Activated CD4-positive, alpha-beta T cell treated with anti-CD3 and anti-CD28 coated beads, Interleukin-2, amount 50 U/mL, for 16 hours (primary cell): ENCODE results near the gene MALRD1.

Experiments used
- DNase-seq: peaks from one replicate; pipeline ENCODE4 v3.0.0-alpha.2; 2020

Gene MALRD1

GRCh38 chr10:19245889-19246752, 197.5 kb downstream of the MALRD1 start:
- no peak for DNase-seq

DNA sequence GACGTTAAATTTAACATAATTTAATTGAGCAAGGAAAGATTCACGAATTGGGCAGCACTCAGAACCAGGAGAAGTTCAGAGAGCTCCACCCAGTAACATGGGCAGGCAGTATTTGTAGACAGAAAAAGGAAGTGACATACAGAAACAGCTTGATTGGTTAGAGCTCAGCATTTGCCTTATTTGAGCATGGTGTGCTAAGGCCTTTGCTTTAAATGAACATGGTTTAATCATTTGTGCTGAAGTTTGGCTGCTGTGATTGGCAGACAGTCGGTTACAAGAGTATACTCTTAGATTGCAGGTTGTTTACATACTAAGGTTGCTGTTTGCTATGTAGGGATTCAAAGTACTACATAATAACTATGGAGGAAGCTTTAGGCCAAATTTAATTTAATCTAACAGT, 199.2 kb downstream of the MALRD1 start:
- no peak for DNase-seq

DNA sequence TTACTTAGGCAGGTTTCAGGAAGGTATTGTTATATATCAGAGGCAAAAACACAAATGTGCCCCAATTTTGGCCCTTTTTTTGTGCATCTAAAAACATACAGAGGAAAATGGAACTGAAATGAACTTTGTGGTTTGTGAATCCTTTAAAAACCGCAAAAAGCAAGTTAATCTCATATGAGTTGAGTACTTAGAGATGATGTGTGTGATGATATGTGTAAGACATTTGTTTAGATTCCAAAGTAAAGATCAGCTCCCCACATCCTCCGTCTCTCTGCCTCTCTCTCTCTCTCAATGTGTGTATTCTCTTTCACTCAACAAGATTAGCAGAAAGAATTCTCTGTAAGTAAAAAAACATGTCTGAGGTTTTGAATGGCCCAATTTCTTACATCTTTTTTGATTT, 201.9 kb downstream of the MALRD1 start:
- DNase-seq, result no peak

- no peak for DNase-seq
These were observed 203.9 kb downstream of the MALRD1 start for GRCh38 chr10:19252531-19252930.

- no peak for DNase-seq
These were observed 207.7 kb downstream of the MALRD1 start for GRCh38 chr10:19256331-19256730.

- DNase-seq, result no peak
These were observed 214.7 kb downstream of the MALRD1 start for GRCh38 chr10:19263262-19263661.

DNA sequence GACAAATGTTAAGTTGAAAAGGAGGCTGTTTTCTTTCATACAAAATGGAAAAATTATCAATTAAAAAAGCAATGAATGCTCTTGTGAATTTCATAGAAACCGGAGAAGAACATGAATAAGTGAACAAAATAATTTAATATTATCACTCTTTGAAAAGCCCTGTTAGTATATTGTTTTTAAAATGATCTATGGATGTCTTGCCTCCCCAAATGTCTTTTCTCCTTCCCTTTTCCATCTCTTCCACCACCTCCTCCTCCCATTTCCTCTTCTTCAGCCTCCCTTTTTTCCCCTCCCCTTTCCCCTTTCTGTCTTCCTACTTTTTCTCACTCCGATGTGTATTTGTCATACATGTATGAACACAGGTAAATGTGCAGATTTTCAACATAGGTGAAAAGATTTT, 234.7 kb downstream of the MALRD1 start:
- no peak for DNase-seq

DNA sequence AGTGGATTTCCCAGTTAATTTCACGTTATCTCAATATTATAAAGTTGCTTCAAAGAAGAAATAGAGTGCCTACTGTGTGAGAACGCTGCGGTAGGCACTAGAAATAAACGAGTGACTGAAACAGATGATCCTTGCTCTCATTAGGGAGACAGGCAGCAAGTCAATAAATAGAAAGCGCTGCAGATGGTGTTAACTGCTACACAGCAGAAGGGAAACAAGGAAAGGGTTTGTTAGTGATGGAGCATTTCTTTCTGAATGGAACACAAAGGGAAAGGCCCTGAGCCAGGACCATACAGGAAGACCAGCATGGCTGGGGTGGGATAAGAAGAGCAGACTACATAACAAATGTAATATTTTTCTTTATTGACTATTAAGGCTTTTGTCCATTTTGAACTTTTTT, 235.2 kb downstream of the MALRD1 start:
- no peak for DNase-seq

DNA sequence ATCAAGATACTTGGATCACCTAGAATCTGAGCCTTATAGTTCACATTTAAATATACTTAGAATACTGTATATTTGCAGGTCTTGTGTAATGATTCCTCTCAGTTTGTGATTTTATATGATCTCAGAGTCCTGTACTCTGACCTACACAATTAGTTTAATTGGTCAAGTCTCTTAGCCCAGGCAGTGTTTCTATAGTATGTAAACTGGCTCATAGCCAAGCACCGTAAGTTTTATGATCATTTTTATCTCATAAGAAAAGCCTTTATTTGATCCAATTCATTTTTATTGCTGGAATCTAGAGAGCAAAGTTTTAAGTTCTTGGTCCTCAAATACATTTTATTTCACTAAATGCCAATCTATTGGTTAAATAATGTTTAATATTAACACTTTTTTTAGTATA, 242.2 kb downstream of the MALRD1 start:
- DNase-seq, result no peak

- DNase-seq, result no peak
These were observed 245.6 kb downstream of the MALRD1 start for GRCh38 chr10:19294233-19294632.

DNA sequence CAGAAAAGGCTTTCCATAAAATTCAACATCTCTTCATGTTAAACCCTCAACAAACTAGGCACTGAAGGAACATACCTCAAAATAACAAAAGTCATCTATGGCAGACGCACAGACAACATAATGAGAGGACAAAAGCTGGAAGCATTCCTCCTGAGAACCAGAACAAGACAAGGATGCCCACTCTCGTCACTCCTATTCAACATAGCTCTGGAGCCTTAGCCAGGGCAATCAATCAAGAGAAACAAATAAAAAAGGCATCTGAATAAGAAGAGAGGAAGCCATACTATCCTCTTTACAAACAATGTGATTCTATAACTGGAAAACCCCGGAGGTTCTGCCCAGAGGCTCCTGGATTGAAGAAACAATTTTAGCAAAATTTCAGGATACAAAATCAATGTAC, 251.0 kb downstream of the MALRD1 start:
- DNase-seq, result no peak

- DNase-seq, result peak; percentile 30
These were observed 253.5 kb downstream of the MALRD1 start for GRCh38 chr10:19302117-19302516.

GRCh38 chr10:19310066-19310465, 261.5 kb downstream of the MALRD1 start:
- DNase-seq, result no peak

DNA sequence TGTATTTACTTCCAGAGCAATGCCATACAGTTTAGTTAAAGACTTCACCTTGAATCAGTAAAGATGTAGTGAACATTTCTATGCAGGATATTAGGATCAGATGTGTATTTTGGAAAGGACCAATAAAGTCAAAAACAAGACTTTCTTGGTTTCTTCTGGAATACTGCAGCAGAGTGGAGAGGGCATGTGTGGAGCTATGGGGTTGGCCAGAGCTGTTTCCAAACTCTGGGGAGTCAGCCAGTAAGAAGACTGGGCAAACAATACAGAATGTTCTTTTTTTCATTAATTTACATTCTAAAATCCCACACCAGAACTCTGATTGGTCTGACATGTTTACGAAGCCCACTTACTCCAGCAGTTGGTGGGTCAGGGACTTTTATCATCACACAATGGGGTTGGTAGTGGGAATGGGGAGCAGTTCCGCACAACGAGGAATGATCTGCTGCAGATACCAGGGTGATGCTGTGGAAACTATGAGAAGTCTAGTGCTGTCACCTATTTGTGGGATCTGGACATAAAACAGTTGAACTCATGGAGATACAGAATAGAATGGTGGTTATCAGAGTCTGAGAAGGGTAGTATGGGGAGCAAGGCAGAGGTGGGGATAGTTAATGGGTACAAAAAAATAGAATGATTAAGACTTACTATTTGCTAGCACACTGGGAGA, 267.7 kb downstream of the MALRD1 start:
- DNase-seq, result no peak

DNA sequence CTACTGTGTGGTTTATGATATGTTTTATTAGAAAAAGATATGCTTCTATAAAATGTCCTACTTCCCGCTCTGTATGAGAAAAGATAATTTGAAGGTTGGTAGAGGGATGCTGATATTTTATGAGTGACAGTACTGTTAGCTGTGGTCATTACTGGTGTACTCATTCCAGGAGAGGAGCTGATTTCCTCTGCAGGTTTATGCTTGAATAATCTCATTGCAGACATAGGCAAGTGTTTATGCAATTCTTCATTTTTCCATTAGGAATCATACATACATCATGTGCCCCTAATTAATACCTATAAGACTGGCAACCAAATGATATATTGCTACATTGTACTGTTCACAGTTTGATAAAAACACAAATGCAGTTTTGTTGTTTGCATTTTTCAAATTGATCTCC, 269.4 kb downstream of the MALRD1 start:
- DNase-seq, result no peak

- DNase-seq, result no peak
These were observed 277.0 kb downstream of the MALRD1 start for GRCh38 chr10:19325581-19325980.

GRCh38 chr10:19328582-19328981, 280.0 kb downstream of the MALRD1 start:
- no peak for DNase-seq

DNA sequence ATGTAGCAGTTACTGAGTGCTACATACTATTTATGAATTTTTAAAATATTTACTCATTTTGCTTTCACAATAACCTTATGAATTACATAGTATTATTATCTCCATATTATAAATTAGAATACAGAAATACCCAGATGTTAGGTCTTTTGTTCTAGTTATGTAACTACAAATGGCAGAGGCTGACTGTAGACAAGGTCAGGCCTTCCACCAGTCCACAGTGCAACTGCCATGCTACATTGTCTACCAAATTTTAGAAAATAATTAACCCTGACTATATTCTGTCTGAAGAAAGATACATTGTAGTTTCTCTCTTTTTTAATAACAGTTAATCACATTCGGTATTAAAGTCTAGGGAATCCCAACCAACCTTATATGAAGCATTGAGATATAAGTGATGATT, 280.9 kb downstream of the MALRD1 start:
- no peak for DNase-seq

DNA sequence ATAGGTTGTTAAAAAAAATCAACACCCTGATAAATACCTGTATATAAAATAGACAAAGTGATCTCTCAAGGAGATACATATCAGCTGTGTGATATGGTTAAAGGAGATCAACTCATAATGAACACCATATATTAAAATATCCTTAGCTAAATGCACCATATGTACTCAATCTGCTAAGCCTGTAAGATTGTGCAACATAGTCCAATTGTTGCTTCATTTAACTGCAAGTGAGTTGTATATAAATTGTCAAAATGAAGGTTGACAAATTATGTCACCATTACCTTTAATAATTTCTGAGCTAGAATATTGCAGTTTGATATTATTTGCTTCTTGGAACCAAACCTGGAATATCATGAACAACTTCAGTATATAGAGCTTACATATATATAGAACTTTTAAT, 283.7 kb downstream of the MALRD1 start:
- DNase-seq, result no peak

DNA sequence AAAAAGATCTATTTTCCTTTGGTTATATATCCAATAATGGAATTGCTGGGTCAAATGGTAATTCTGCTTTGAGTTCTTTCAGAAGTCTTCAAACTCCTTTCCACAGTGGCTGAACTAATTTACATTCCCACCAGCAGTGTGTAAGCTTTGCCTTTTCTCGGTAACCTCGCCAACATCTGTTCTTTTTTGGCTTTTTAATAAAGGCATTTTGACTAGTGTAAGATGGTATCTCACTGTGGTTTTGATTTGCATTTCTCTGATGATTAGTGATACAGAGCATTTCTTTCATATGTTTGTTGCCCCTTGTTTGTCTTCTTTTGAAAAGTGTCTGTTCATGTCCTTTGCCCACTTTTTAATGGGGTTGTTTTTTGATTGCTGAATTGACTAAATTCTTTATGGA, 285.0 kb downstream of the MALRD1 start:
- DNase-seq, result no peak

DNA sequence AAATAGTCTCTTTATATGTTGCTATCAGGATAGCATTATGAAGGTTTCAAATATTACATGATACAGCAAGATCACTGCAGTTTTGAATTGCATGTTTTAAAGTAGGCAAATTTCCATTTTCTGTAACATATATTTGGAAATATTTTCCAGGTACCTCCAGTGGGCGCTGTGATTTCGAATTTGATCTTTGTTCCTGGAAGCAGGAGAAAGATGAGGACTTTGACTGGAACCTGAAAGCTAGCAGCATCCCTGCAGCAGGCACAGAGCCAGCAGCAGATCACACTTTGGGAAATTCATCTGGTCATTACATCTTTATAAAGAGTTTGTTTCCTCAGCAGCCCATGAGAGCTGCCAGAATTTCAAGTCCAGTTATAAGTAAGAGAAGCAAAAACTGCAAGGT, 299.0 kb downstream of the MALRD1 start:
- DNase-seq, result no peak

DNA sequence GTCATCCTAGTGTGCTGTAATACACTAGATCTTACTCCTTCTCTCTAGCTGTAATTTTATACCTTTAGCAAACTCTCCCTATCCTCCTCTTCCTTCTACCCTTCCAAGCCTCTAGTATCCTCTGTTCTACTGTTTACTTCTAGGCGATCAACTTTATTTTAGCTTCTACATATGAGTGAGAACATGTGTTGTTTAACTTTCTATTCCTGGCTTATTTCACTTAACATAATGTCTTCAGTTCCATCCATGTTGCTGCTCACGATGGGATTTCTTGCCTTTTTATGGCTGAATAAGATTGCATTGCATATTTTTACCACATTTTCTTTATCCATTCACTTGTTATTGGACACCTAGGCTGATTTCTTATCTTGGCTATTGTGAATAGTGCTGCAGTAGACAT, 318.6 kb downstream of the MALRD1 start:
- DNase-seq, result no peak

GRCh38 chr10:19373988-19374387, 325.4 kb downstream of the MALRD1 start:
- no peak for DNase-seq

DNA sequence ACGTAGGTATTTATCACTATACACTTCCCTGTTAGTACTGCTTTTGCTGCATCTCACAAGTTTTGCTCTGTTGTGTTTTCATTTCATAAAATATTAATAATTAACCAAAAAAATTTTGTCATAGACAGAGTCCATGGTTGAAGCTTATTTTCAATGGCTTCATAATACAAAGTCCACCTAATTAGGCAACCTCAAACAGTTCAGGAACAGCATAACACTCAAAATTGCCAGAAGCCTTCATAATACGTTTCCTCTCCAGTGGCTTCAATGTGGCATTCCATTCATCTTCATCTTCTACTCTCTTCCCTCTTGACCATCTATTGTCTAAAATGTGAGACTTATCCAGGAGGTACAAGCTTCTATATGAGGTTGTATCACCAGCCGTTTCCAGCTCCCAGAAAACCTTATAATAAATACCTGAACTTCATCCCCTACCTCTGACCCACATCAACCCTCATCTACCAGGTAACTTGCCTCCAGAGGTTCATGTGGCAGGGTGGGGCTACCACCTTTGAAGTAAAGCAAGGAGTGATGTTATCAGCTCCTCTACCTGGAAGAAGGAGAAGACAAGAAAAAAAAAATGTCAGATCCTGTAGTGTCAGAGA, 337.3 kb downstream of the MALRD1 start:
- no peak for DNase-seq
